DMS 273 (cell line): Measurements from ENCODE around the gene SF3B2.
A peak's percentile ranks its signal among the peaks of the same experiment; 100 is the strongest.
"Not testable (repeated sequence)": the region's sequence is repeated elsewhere in the genome, so short reads cannot be mapped to it uniquely, and the experiment has no call there.

Source experiments
- DNase-seq: peaks from one replicate; lab custom pipeline; 2025; ENCODE audit not compliant: unreplicated experiment; lab: John Stamatoyannopoulos, UW

Gene SF3B2

GRCh38 chr11:66106786-66107599 lies 54.8 kb downstream of the SF3B2 start:
- DNase-seq = no peak

DNA sequence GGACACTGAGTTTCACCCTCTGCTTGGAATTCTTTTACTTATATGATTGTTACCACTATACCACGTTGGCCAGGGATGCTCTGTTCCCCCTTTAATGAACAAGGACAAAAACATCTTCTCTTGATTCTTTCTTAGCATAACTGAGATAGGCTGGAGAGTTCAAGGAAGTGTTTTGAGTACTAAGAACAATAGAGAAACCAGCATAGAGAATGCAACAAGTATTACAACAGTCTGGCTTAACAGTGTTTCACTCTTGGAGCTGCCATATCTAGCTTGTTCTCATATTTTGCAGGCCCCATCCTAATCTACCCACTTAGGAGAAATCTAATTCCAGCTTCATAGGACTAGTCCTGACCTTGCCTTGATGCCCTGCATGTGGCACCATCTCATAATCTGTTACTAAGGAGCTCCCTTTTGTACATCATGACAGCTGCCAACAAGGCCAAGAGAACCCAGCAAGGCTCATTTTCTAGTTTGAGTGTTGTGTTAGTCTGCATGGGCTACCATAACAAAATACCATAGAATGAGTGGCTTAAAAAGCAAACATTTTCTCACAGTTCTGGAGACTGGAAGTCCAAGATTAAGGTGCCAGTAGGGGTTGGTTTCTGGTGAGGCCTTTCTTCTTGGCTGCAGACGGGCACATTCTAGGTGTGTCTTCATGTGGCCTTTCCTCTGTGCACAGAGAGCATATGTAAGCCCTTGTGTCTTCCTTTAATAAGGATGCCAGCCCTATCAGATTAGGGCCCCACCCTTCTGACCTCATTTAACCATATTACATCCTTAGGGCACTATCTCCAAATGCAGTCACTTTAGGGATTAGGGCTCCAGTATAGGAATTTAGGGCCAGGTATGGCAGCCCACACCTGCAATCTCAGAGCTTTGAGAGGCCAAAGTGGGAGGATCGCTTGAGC lies 55.7 kb downstream of the SF3B2 start:
- no peak for DNase-seq

DNA sequence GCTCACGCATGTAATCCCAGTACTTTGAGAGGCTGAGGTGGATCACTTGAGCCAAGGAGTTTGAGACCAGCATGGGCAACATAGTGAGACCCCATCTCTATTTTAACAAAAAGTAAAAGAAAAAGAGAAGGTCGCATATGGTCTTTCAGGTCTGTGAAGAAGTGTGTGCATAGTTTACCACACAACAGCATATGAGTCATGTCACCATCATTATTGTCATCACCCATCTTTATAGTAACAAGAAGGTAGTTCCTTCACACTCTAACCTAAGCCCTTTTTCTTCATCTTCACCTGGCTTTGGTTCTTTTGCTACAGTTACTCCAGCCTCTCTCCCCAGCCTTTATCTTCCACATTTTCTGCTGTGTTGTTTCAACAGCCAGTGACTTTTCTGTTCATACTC lies 57.1 kb downstream of the SF3B2 start:
- no peak for DNase-seq

DNA sequence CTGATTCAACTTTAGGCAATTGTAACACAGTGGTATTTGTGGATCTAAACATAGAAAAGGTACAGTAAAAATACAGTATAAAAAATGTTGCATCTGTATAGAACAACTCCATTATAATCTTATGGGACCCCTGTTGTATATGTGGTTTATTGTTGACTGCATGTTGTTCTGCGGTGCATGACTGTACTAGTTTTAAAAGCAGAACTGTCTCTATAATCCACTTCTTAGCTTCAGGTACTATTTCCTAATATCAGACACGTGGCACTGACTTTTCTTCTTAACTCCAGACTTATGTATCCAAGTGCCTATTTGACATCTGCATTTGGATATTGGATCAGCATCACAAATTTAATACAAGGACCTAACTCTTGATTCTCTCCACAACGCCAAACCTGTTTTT lies 59.0 kb downstream of the SF3B2 start:
- no peak for DNase-seq

DNA sequence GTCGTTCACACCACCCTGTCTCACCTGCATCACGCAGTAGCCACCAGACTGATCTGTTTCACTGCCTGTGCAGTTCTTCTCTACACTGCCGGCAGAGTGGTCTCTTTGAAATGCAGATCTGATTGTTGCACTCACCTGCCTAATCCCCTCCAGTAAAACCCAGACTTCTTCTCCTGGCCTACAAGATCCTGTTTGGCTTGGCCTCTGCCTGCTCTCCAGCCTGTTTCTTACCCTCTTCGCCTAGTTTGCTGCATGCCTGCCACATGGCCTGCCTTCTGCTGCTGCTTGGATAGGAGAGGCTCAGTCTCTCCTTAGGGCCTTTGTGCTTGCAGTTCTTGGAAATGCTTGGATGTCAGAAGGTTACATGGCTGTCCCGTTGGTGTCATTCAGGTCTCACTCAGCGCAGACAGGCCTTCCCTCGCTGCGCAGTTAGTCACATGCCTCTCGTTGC lies 59.9 kb downstream of the SF3B2 start:
- peak; percentile 9 for DNase-seq

DNA sequence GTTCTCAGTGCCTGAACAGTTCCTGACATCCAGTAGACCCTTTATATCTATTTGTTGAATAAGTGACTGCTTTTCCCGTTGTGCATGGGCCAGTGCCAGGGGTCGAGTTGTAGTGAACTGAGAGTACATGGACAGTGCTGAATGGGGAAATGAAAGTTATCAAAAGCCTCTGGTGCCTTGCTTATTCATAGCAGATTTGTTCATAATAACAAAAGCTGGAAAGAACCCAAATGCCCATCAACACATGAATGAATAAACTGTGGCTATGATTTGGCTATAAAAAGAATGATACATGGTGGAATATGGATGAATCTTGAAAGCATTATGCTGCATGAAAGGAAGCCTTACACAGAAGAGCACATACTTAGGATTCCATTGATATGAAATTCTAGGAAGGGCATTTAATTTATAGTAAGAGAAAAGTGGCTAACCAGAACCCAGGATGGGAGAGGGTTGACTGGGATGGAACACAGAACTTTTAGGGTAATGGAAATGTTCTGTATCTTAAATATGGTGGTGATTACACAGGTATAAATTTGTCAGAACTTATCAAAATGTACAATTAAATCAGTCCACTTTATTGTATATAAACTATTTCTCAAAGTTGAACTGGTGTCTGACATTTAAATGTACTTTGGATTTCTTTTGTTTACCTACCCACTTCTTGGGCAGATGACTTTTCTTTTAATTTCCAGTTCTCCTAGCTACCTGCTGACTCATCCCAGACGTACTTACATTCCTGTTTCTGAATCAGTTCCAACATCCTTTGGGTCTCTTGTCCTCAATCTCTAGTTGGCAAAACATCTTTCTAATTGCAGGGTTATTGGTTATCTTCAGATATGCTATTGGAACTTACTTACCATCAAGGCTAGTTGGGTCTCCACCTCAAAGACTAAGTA lies 60.7 kb downstream of the SF3B2 start:
- no peak for DNase-seq

- DNase-seq = not testable (repeated sequence)
These were observed 62.8 kb downstream of the SF3B2 start for GRCh38 chr11:66114957-66115356.

GRCh38 chr11:66115638-66116301 lies 63.6 kb downstream of the SF3B2 start:
- no peak for DNase-seq

GRCh38 chr11:66116576-66117361 lies 64.6 kb downstream of the SF3B2 start:
- DNase-seq = no peak

DNA sequence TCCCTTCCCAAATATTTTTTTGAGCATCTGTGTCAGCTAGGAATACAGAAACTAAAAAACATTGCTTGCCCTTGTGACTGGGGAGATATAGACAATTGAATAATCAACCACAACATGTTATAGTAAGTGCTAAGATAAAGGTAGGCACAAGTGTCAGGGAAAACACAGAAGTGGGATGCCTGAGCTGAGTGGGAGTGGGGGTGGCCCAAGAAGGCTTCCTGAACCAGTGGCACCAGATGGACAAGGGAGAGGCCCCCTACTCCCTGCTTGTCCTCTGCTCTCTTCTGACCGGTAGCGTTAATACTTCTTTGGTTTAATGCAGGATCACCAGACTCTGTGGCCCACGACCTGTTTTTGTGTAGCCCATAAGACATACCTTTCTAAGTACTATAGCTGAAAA lies 66.7 kb downstream of the SF3B2 start:
- DNase-seq = no peak
